Measurements from ENCODE around the gene SDF4. TPM values are rescaled to one million over a fixed set of nuclear protein-coding genes. Genes with fewer than 3 reads are reported as not detected.

Gene SDF4
- total RNA-seq, 2 experiments from 2014 or later, result 81.5 to 87.5 TPM

DNA sequence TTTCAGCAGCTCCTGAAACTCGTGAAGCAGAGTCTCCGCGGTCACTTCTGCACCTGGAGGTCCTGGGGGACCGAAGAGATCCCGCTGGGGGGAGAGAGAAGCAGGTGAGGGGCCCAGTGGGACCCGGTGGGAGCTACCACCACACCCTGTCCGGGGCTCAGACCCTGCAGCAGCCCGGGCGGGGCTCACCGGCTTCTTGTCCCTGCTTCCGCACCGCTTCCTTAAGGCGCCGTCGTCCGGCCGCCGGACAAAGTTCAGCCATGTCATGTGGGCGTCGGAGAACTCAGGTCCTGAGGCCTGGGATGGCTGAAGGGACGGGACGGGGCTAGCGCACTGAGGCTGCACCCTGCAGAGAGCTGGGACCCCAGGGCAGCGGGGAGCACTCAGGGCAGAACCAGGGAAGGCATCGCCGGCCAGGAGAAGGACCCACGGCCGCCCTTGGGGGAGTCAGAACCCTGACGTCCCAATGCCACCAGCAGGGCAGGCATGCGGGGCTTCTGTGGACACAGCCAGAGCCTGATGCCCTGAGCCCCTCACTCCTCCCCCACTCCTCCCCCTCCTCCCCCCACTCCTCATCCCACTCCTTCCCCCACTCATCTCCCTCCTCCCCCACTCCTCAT, 12.5 kb upstream of the SDF4 start:
- ATAC-seq (no peak), DNase-seq (no peak)
- no peak overlapping the region for H3K27ac Mint-ChIP-seq
- no peaks in the 10 kb centered on the region for H3K9me3 Mint-ChIP-seq
- TF ChIP-seq, protein P1, sequence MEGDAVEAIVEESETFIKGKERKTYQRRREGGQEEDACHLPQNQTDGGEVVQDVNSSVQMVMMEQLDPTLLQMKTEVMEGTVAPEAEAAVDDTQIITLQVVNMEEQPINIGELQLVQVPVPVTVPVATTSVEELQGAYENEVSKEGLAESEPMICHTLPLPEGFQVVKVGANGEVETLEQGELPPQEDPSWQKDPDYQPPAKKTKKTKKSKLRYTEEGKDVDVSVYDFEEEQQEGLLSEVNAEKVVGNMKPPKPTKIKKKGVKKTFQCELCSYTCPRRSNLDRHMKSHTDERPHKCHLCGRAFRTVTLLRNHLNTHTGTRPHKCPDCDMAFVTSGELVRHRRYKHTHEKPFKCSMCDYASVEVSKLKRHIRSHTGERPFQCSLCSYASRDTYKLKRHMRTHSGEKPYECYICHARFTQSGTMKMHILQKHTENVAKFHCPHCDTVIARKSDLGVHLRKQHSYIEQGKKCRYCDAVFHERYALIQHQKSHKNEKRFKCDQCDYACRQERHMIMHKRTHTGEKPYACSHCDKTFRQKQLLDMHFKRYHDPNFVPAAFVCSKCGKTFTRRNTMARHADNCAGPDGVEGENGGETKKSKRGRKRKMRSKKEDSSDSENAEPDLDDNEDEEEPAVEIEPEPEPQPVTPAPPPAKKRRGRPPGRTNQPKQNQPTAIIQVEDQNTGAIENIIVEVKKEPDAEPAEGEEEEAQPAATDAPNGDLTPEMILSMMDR (IDR thresholded peaks at IDR 0.05), result no peak
- H3K4me3 Mint-ChIP-seq, result no peak overlapping the region
- intact Hi-C loops (cut with micrococcal nuclease), result no loop called here
- no peaks in the 10 kb centered on the region for H3K36me3 Mint-ChIP-seq (ENCODE audit: low read depth)
- POLR2A ChIA-PET, result no interaction called here
- CTCF ChIA-PET, result no interaction called here
- H3K4me1 Mint-ChIP-seq (ENCODE audit: low read depth), result no peaks in the 10 kb centered on the region
- H3K27me3 Mint-ChIP-seq, result no peaks in the 10 kb centered on the region

- no peak for DNase-seq
- H3K27me3 Mint-ChIP-seq, result no peaks in the 10 kb centered on the region
- H3K36me3 Mint-ChIP-seq (ENCODE audit: low read depth), result no peaks in the 10 kb centered on the region
- intact Hi-C loops (cut with micrococcal nuclease), result no loop called here
- TF ChIP-seq, protein P1 (IDR thresholded peaks at IDR 0.05), result no peak
- H3K9me3 Mint-ChIP-seq, result no peaks in the 10 kb centered on the region
- CTCF ChIA-PET, result no interaction called here
- H3K4me1 Mint-ChIP-seq (ENCODE audit: low read depth), result no peaks in the 10 kb centered on the region
- no peak overlapping the region for H3K4me3 Mint-ChIP-seq
- no peak for ATAC-seq
- POLR2A ChIA-PET, result no interaction called here
- H3K27ac Mint-ChIP-seq, result no peak overlapping the region
Observed at GRCh38 chr1:1243807-1244191, 12.0 kb upstream of the SDF4 start.

DNA sequence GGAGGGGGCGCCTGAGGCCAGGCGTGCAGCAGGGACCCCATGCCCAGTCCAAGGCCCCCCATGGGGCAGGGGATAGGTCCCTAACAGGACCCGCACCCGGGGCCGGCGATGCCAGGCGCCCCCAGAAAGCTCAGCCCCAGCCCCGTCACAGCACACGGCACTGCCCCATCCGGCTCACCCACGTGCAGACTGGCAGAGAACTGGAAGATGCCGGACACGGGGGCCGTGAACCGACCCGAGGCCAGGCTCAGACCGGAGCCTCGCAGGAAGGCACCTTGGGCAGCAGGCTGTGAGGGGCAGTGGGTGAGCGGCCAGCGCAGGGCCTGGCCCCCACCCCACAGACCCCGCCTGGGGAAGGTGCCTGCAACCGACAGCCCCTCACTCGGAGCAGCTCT, 11.5 kb upstream of the SDF4 start:
- Mint-ChIP-seq H3K36me3 (ENCODE audit: low read depth) (no peaks in the 10 kb centered on the region), H3K27ac (no peak overlapping the region), H3K4me3 (no peak overlapping the region), H3K4me1 (ENCODE audit: low read depth) (no peaks in the 10 kb centered on the region), H3K9me3 (no peaks in the 10 kb centered on the region), H3K27me3 (no peaks in the 10 kb centered on the region)
- ChIA-PET POLR2A (interaction anchor here (1.3 to 1.7 kb wide), 2 partner anchors 12 to 35 kb away, joined by 3 to 4 read pairs; partner anchors contain the start of genes B3GALT6 and SDF4), CTCF (no interaction called here)
- TF ChIP-seq, protein P1 (IDR thresholded peaks at IDR 0.05), result no peak
- intact Hi-C loops (cut with micrococcal nuclease), result no loop called here
- no peak for DNase-seq
- no peak for ATAC-seq

DNA sequence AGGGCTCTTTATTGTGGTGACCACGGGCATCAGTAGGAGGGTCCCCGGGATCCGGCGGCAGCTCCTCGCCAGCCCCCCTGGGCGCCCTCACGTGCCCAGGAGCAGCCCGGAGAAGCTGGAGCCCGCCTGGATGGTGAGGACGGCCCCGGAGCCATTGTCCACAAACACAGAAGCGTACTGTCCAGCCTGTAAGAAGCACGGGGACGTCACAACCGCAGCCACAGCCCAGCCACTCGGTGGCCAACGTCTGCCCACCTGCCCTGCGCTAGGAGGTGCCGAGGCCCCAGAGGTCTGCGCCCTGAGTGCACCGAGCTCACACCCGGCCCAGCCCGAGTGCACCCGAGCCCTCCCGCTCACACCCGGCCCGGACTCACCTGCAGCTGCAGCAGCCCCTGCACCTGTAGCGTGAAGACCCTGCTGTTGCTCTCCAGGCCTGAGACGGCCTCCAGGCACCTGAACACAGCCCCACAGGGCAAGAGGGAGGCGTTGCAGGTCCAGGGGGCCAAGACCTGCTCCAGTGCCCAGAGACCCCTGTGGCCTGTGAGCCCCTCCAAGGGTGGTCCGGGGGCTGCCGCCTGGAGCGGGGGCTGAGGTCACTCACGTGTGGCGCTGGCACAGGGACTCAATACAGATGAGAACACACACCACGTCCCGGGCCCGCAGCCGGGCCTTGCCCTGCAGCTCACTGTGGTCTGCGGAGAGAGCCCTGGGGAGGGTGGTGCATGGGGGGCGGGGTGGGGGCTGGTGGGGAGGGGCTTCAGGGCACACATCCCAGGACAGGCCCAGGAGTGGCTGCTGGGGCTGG, 10.9 kb upstream of the SDF4 start:
- no peak for DNase-seq
- intact Hi-C loops (cut with micrococcal nuclease), result no loop called here
- no peak overlapping the region for H3K27ac Mint-ChIP-seq
- CTCF ChIA-PET, result no interaction called here
- no peaks in the 10 kb centered on the region for H3K4me1 Mint-ChIP-seq (ENCODE audit: low read depth)
- no peaks in the 10 kb centered on the region for H3K27me3 Mint-ChIP-seq
- no peaks in the 10 kb centered on the region for H3K9me3 Mint-ChIP-seq
- no peaks in the 10 kb centered on the region for H3K36me3 Mint-ChIP-seq (ENCODE audit: low read depth)
- TF ChIP-seq, protein P1 (IDR thresholded peaks at IDR 0.05), result no peak
- ATAC-seq, result no peak
- no peak overlapping the region for H3K4me3 Mint-ChIP-seq
- POLR2A ChIA-PET, result interaction anchor here (1.0 to 1.7 kb wide), 3 partner anchors 8 to 34 kb away, joined by 3 to 4 read pairs (median 3); partner anchors contain the start of genes B3GALT6 and SDF4

Measured in activated CD8-positive, alpha-beta T cell treated with anti-CD3 and anti-CD28 coated beads for 36 hours (primary cell).